Measurements from ENCODE around the gene KCP.

The KCP gene

GRCh38 chr7:128836729-128837348, 73.7 kb downstream of the KCP start:
- DNase-seq, result no peak
- in situ Hi-C loops (cut with MboI; ENCODE audit: low pct_unique_long_range_greater_than_20kb, low sequenced_read_pairs), result no loop called here

- in situ Hi-C loops (cut with MboI; ENCODE audit: low pct_unique_long_range_greater_than_20kb, low sequenced_read_pairs), result no loop called here
- DNase-seq, result no peak
Observed at GRCh38 chr7:128835790-128836641, 74.5 kb downstream of the KCP start.

- DNase-seq, result no peak
- in situ Hi-C loops (cut with MboI; ENCODE audit: low pct_unique_long_range_greater_than_20kb, low sequenced_read_pairs), result no loop called here
Observed at GRCh38 chr7:128835231-128835751, 75.2 kb downstream of the KCP start.

GRCh38 chr7:128833946-128834325, 76.6 kb downstream of the KCP start:
- in situ Hi-C loops (cut with MboI; ENCODE audit: low pct_unique_long_range_greater_than_20kb, low sequenced_read_pairs), result no loop called here
- no peak for DNase-seq

GRCh38 chr7:128833148-128833945, 77.2 kb downstream of the KCP start:
- in situ Hi-C loops (cut with MboI; ENCODE audit: low pct_unique_long_range_greater_than_20kb, low sequenced_read_pairs), result no loop called here
- DNase-seq, result peak; percentile 74

- no peak for DNase-seq
- in situ Hi-C loops (cut with MboI; ENCODE audit: low pct_unique_long_range_greater_than_20kb, low sequenced_read_pairs), result no loop called here
Observed at GRCh38 chr7:128832880-128833147, 77.7 kb downstream of the KCP start.

GRCh38 chr7:128831994-128832879, 78.3 kb downstream of the KCP start:
- in situ Hi-C loops (cut with MboI; ENCODE audit: low pct_unique_long_range_greater_than_20kb, low sequenced_read_pairs), result no loop called here
- peak; percentile 87 for DNase-seq

- peak; percentile 92 for DNase-seq
- in situ Hi-C loops (cut with MboI; ENCODE audit: low pct_unique_long_range_greater_than_20kb, low sequenced_read_pairs), result no loop called here
Observed at GRCh38 chr7:128831178-128831993, 79.1 kb downstream of the KCP start.

- in situ Hi-C loops (cut with MboI; ENCODE audit: low pct_unique_long_range_greater_than_20kb, low sequenced_read_pairs), result no loop called here
- DNase-seq, result peak; percentile 45
Observed at GRCh38 chr7:128830231-128831177, 80.0 kb downstream of the KCP start, which contains the start of gene FLNC. FLNC (plus strand) TSS chr7:128830406; CDS start chr7:128830638, 232 bp downstream.

- peak; percentile 69 for DNase-seq
- in situ Hi-C loops (cut with MboI; ENCODE audit: low pct_unique_long_range_greater_than_20kb, low sequenced_read_pairs), result no loop called here
Observed at GRCh38 chr7:128829391-128830166, 80.9 kb downstream of the KCP start.

- no peak for DNase-seq
Observed at GRCh38 chr7:128827971-128828711, 82.4 kb downstream of the KCP start.

GRCh38 chr7:128827248-128827958, 83.1 kb downstream of the KCP start:
- no peak for DNase-seq
- in situ Hi-C loops (cut with MboI; ENCODE audit: low pct_unique_long_range_greater_than_20kb, low sequenced_read_pairs), result no loop called here

More at GRCh38 chr7:128827971-128828711, 82.4 kb downstream of the KCP start:
- in situ Hi-C loops (cut with MboI; ENCODE audit: low pct_unique_long_range_greater_than_20kb, low sequenced_read_pairs), result no loop called here

GRCh38 chr7:128826916-128827247, 83.6 kb downstream of the KCP start:
- DNase-seq, result no peak
- in situ Hi-C loops (cut with MboI; ENCODE audit: low pct_unique_long_range_greater_than_20kb, low sequenced_read_pairs), result no loop called here
